ENCODE results near the gene SLC34A2. TPM values are rescaled to one million over a fixed set of nuclear protein-coding genes. Genes with fewer than 3 reads are reported as not detected.

The SLC34A2 gene
- total RNA-seq, 2 donors from 2014 or later = 3.3 TPM; not detected in 1

GRCh38 chr4:25662306-25662705, 6.7 kb downstream of the SLC34A2 start:
- Histone ChIP-seq H3K9ac (ENCODE audit: low read depth in 2 of 2, low read length in 2 of 2) (no peak overlapping the region), H3K4me3 (no peak overlapping the region), H3K27me3 (no peaks in the 10 kb centered on the region), H3K27ac (no peak overlapping the region), H3K36me3 (no peaks in the 10 kb centered on the region), H3K4me1 (no peaks in the 10 kb centered on the region), H3K9me3 (no peaks in the 10 kb centered on the region)
- TF ChIP-seq, protein P1, sequence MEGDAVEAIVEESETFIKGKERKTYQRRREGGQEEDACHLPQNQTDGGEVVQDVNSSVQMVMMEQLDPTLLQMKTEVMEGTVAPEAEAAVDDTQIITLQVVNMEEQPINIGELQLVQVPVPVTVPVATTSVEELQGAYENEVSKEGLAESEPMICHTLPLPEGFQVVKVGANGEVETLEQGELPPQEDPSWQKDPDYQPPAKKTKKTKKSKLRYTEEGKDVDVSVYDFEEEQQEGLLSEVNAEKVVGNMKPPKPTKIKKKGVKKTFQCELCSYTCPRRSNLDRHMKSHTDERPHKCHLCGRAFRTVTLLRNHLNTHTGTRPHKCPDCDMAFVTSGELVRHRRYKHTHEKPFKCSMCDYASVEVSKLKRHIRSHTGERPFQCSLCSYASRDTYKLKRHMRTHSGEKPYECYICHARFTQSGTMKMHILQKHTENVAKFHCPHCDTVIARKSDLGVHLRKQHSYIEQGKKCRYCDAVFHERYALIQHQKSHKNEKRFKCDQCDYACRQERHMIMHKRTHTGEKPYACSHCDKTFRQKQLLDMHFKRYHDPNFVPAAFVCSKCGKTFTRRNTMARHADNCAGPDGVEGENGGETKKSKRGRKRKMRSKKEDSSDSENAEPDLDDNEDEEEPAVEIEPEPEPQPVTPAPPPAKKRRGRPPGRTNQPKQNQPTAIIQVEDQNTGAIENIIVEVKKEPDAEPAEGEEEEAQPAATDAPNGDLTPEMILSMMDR (IDR thresholded peaks at IDR 0.05) = no peak
- intact Hi-C loops (cut with DNase I) = no loop called here
- DNase-seq = no peak

GRCh38 chr4:25663781-25664180, 8.1 kb downstream of the SLC34A2 start:
- Histone ChIP-seq H3K9me3 (no peaks in the 10 kb centered on the region), H3K27ac (no peak overlapping the region), H3K36me3 (no peaks in the 10 kb centered on the region), H3K9ac (ENCODE audit: low read depth in 2 of 2, low read length in 2 of 2) (no peak overlapping the region), H3K27me3 (no peaks in the 10 kb centered on the region), H3K4me3 (no peak overlapping the region), H3K4me1 (no peaks in the 10 kb centered on the region)
- TF ChIP-seq, protein P1 (IDR thresholded peaks at IDR 0.05) = no peak
- intact Hi-C loops (cut with DNase I) = no loop called here
- no peak for DNase-seq

DNA sequence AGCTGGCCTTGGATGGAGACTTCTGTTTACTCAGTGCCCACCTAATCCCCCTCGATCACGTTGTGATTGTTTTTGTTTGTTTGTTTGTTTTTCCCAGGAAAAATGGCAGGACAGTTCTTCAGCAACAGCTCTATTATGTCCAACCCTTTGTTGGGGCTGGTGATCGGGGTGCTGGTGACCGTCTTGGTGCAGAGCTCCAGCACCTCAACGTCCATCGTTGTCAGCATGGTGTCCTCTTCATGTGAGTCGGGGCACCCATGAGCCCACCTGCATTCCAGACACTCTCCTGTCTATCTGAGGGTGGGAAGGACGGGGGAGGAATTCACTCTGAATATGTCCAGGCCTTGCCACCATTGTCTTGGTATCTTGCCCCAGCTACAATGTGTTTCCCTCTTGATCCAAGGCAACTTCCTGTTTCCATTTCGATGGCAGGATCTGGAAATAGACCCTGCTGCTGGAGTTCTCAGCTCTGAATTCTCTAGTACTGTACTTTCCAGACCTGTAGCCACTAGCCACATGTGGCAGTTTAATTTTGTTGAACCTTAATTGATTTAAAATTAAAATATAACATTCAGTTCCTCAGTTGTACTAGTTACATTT, 10.5 kb downstream of the SLC34A2 start:
- no peak for DNase-seq
- intact Hi-C loops (cut with DNase I) = no loop called here
- no peak overlapping the region for H3K27ac ChIP-seq
- TF ChIP-seq, protein P1 (IDR thresholded peaks at IDR 0.05) = no peak
- H3K9ac ChIP-seq (ENCODE audit: low read depth in 2 of 2, low read length in 2 of 2) = no peak overlapping the region
- H3K4me3 ChIP-seq = no peak overlapping the region
- H3K27me3 ChIP-seq = no peaks in the 10 kb centered on the region
- no peaks in the 10 kb centered on the region for H3K4me1 ChIP-seq
- no peaks in the 10 kb centered on the region for H3K9me3 ChIP-seq
- H3K36me3 ChIP-seq = no peaks in the 10 kb centered on the region

DNA sequence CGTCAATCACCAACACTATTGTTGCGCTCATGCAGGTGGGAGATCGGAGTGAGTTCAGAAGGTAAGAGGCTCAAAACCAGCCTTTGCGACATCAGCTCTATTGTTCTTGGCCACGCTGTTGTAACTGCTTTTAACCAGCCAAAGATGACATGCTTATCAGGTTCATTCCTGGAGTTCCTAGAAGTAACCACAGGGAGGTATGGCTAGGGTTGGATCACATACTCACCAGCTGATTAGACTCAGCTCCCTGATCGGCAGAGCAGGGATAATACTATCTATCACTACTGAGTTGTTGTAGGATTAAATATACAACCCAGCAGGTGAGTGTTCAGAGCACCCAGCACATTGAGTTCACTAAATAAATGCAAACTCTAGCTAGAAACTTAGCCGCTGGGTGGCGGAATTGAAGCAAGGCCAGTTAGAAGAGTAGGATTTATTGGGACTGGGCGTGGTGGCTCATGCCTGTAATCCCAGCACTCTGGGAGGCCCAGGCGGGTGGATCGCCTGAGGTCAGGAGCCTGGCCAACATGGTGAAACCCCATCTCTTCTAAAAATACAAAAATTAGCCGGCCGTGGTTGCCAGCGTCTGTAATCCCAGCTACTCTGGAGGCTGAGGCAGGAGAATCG, 12.4 kb downstream of the SLC34A2 start:
- TF ChIP-seq, protein P1 (IDR thresholded peaks at IDR 0.05) = no peak
- no peaks in the 10 kb centered on the region for H3K9me3 ChIP-seq
- H3K36me3 ChIP-seq = no peaks in the 10 kb centered on the region
- H3K27ac ChIP-seq = no peak overlapping the region
- H3K4me3 ChIP-seq = no peak overlapping the region
- no peak overlapping the region for H3K9ac ChIP-seq (ENCODE audit: low read depth in 2 of 2, low read length in 2 of 2)
- intact Hi-C loops (cut with DNase I) = no loop called here
- H3K4me1 ChIP-seq = no peaks in the 10 kb centered on the region
- DNase-seq = peak; percentile 22
- H3K27me3 ChIP-seq = no peaks in the 10 kb centered on the region

- no peak for DNase-seq
- intact Hi-C loops (cut with DNase I) = no loop called here
- H3K4me3 ChIP-seq = no peak overlapping the region
These were observed 15.3 kb downstream of the SLC34A2 start for GRCh38 chr4:25670991-25671390.

More at GRCh38 chr4:25670991-25671390, 15.3 kb downstream of the SLC34A2 start:
- no peaks in the 10 kb centered on the region for H3K36me3 ChIP-seq
- H3K27me3 ChIP-seq = no peaks in the 10 kb centered on the region
- no peak overlapping the region for H3K9ac ChIP-seq (ENCODE audit: low read depth in 2 of 2, low read length in 2 of 2)
- H3K9me3 ChIP-seq = no peaks in the 10 kb centered on the region
- H3K4me1 ChIP-seq = no peaks in the 10 kb centered on the region
- TF ChIP-seq, protein P1 (IDR thresholded peaks at IDR 0.05) = no peak
- no peak overlapping the region for H3K27ac ChIP-seq
